Body of pancreas (tissue), 4 donors: ENCODE measurements around the gene SYT14. TPM values are rescaled to one million over a fixed set of nuclear protein-coding genes. Genes with fewer than 3 reads are reported as not detected.

ENCODE experiments used
- ATAC-seq: fragments of 150-250 bp; one replicate; pipeline ENCODE4 v1.9.1; 2016
- DNase-seq, 4 donors: peaks; one replicate each; pipeline ENCODE4 v3.0.0-alpha.2; 2019
- H3K27ac ChIP-seq, 4 donors: fragments of 200-600 bp; sonication (generic); 1 replicate in 3 of 4; 2 replicates in 1 of 4; pipeline versions ENCODE4 v1.5.1 to v1.6.1; 2016 to 2019; ENCODE audit warnings: mild to moderate bottlenecking in 1 of 4, mixed read lengths in 1 of 4, moderate library complexity in 1 of 4
- H3K27me3 ChIP-seq, 2 donors: fragments of 200-600 bp; sonication (generic); one replicate each; pipeline ENCODE4 v1.6.0; 2016; ENCODE audit warnings: mild to moderate bottlenecking in 1 of 2
- H3K36me3 ChIP-seq, 2 donors: fragments of 200-600 bp; sonication (generic); replicated peaks in 1 of 2; 2 replicates each; pipeline ENCODE4 v1.5.1; 2016; ENCODE audit warnings: low read depth in 2 of 2; ENCODE audit not compliant: insufficient read depth in 1 of 2
- H3K4me1 ChIP-seq: fragments of 200-600 bp; sonication (generic); one replicate; pipeline ENCODE4 v1.6.0; 2016
- H3K4me3 ChIP-seq, 2 donors: fragments of 200-600 bp; sonication (generic); 1 replicate in 1 of 2; 2 replicates in 1 of 2; pipeline ENCODE4 v1.5.1; 2016 to 2019
- H3K9me3 ChIP-seq, 3 donors: fragments of 200-600 bp; sonication (generic); 1 replicate in 2 of 3; 2 replicates in 1 of 3; pipeline ENCODE4 v1.5.1; 2016
- CTCF ChIP-seq, 7 experiments: fragments of 450-650 bp in 4 of 7; fragments of 200-600 bp in 3 of 7; sonication (generic) in 3 of 7; IDR thresholded peaks; one replicate each; pipeline ENCODE4 v1.5.1; 2016 to 2019; ENCODE audit warnings: antibody characterized with exemption in 7 of 7
- POLR2A ChIP-seq, 3 donors: fragments of 450-650 bp; IDR thresholded peaks; one replicate each; pipeline ENCODE4 v1.6.1; 2016; ENCODE audit warnings: antibody characterized with exemption in 3 of 3, mild to moderate bottlenecking in 2 of 3
- WGBS, 2 donors: methylation state at CpG; one replicate each; pipeline ENCODE4 v1.1.5; 2017; 5-methylcytosine and 5-hydroxymethylcytosine counted together
- intact Hi-C: fragments of 100-400 bp; cut with DNase I; formaldehyde crosslinking; loops from one replicate; pipeline ENCODE4 v1.15.1; 2023
- total RNA-seq, 2 donors: library from RNA; depleted of rRNA; stranded (reverse); fragments of >200 nt; gene quantifications; one replicate each; pipeline ENCODE4 v1.1.0, GENCODE V29; 2016

Gene SYT14
- total RNA-seq, 2 donors from 2014 or later = 0.78 TPM; not detected in 1

- no peak for TF ChIP-seq POLR2A (IDR thresholded peaks at IDR 0.05)
- no peak for TF ChIP-seq CTCF (IDR thresholded peaks at IDR 0.05)
- H3K9me3 ChIP-seq = no peaks in the 10 kb centered on the region
- 36 to 46% methylated on average over 2 of the region's 2 CpGs for WGBS, 2 donors
- ATAC-seq = no peak
- no peaks in the 10 kb centered on the region for H3K27me3 ChIP-seq
- intact Hi-C loops = no loop called here
- H3K4me1 ChIP-seq = no peaks in the 10 kb centered on the region
- no peak for DNase-seq
- H3K27ac ChIP-seq = no peak overlapping the region
- H3K36me3 ChIP-seq = no peaks in the 10 kb centered on the region
- no peak overlapping the region for H3K4me3 ChIP-seq
Observed at GRCh38 chr1:209996348-209996747, 58.3 kb downstream of the SYT14 start.

GRCh38 chr1:209999005-209999404 is 61.0 kb downstream of the SYT14 start:
- TF ChIP-seq POLR2A (IDR thresholded peaks at IDR 0.05) = no peak
- TF ChIP-seq CTCF (IDR thresholded peaks at IDR 0.05) = no peak
- DNase-seq (no peak), ATAC-seq (no peak)
- Histone ChIP-seq H3K36me3 (no peaks in the 10 kb centered on the region), H3K27ac (no peak overlapping the region), H3K27me3 (no peaks in the 10 kb centered on the region), H3K4me3 (no peak overlapping the region), H3K4me1 (no peaks in the 10 kb centered on the region), H3K9me3 (no peaks in the 10 kb centered on the region)
- intact Hi-C loops = no loop called here
- 20 to 25% methylated on average over 1 of the region's 1 CpG for WGBS, 2 donors

- Histone ChIP-seq H3K9me3 (no peaks in the 10 kb centered on the region), H3K4me3 (no peak overlapping the region), H3K4me1 (no peaks in the 10 kb centered on the region), H3K27ac (no peak overlapping the region), H3K36me3 (no peaks in the 10 kb centered on the region), H3K27me3 (no peaks in the 10 kb centered on the region)
- 43 to 49% methylated on average over 3 of the region's 3 CpGs for WGBS, 2 donors
- TF ChIP-seq POLR2A (IDR thresholded peaks at IDR 0.05) (no peak), CTCF (IDR thresholded peaks at IDR 0.05) (no peak)
- ATAC-seq = no peak
- intact Hi-C loops = no loop called here
- DNase-seq = no peak
Observed at GRCh38 chr1:210001751-210002150, 63.7 kb downstream of the SYT14 start.

GRCh38 chr1:210003501-210003900 is 65.5 kb downstream of the SYT14 start:
- Histone ChIP-seq H3K36me3 (no peaks in the 10 kb centered on the region), H3K4me3 (no peak overlapping the region), H3K4me1 (no peaks in the 10 kb centered on the region), H3K27ac (no peak overlapping the region), H3K9me3 (no peaks in the 10 kb centered on the region), H3K27me3 (no peaks in the 10 kb centered on the region)
- TF ChIP-seq POLR2A (IDR thresholded peaks at IDR 0.05) (no peak), CTCF (IDR thresholded peaks at IDR 0.05) (no peak)
- DNase-seq = no peak
- 83 to 90% methylated on average over 1 of the region's 1 CpG for WGBS, 2 donors
- no peak for ATAC-seq
- intact Hi-C loops = no loop called here

GRCh38 chr1:210010161-210010560 is 72.1 kb downstream of the SYT14 start:
- Histone ChIP-seq H3K4me1 (no peaks in the 10 kb centered on the region), H3K27me3 (no peaks in the 10 kb centered on the region), H3K9me3 (no peaks in the 10 kb centered on the region), H3K4me3 (no peak overlapping the region), H3K27ac (no peak overlapping the region), H3K36me3 (no peaks in the 10 kb centered on the region)
- intact Hi-C loops = no loop called here
- WGBS, 2 donors = 66 to 77% methylated on average over 2 of the region's 2 CpGs
- ATAC-seq = no peak
- TF ChIP-seq CTCF (IDR thresholded peaks at IDR 0.05) (no peak), POLR2A (IDR thresholded peaks at IDR 0.05) (no peak)
- DNase-seq = no peak
